G401.6 (cell line): ENCODE results near the gene UNC119.

ENCODE experiments used
- FAIRE-seq: peaks from 2 replicates; lab custom pipeline; 2012; peaks lifted over from hg19 to GRCh38; lab: Jason Lieb, UNC

The UNC119 gene

GRCh38 chr17:28498652-28499363, 53.6 kb downstream of the UNC119 start:
- no peak for FAIRE-seq

GRCh38 chr17:28497931-28498330, 54.5 kb downstream of the UNC119 start:
- no peak for FAIRE-seq
